ENCODE measurements around the gene OR10H5.

Gene OR10H5

DNA sequence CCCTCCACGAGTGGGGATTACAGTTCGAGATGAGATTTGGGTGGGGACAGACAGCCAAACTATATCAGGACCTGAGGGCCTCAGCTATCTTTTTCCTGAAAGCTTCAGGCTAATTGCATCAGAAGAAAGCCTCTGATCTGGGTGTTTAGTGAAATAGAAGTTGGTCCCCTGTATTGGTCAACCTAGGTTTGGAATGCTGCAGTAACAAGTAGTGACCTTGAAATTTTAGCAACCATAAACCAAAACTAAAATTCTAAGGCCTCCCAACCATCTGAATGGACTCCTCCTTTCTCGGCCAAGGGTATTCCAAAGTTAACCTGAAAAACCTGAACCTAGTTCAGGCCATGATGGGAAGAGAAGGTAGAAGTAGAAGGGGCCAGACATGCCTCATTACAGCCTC is 62.9 kb downstream of the OR10H5 start:
- no peak for DNase-seq
